Mononuclear cell (primary cell): ENCODE results near the gene CEP120. TPM values are rescaled to one million over a fixed set of nuclear protein-coding genes. Genes with fewer than 3 reads are reported as not detected.
"Not testable (repeated sequence)": the region's sequence is repeated elsewhere in the genome, so short reads cannot be mapped to it uniquely, and the experiment has no call there.

Source experiments
- H3K27me3 ChIP-seq: 2 replicates; pipeline ENCODE4 v1.6.0; 2011; ENCODE audit warnings: low read length, control low read depth; ENCODE audit not compliant: insufficient read depth
- H3K4me1 ChIP-seq: 2 replicates; pipeline ENCODE4 v1.5.1; 2011; ENCODE audit warnings: mild to moderate bottlenecking, low read length, control low read depth; ENCODE audit not compliant: insufficient read depth
- H3K4me3 ChIP-seq: 2 replicates; pipeline ENCODE4 v1.5.1; 2011; ENCODE audit warnings: mild to moderate bottlenecking, low read length, moderate library complexity
- H3K9me3 ChIP-seq: 2 replicates; pipeline ENCODE4 v1.5.1; 2011; ENCODE audit warnings: low read depth, mild to moderate bottlenecking, control low read depth, low read length
- total RNA-seq: library from RNA; depleted of rRNA; stranded (reverse); fragments of >200 nt; gene quantifications from one replicate; pipeline ENCODE4 v1.2.3, GENCODE V29; 2012

CEP120 gene
- total RNA-seq: 61.1 TPM

DNA sequence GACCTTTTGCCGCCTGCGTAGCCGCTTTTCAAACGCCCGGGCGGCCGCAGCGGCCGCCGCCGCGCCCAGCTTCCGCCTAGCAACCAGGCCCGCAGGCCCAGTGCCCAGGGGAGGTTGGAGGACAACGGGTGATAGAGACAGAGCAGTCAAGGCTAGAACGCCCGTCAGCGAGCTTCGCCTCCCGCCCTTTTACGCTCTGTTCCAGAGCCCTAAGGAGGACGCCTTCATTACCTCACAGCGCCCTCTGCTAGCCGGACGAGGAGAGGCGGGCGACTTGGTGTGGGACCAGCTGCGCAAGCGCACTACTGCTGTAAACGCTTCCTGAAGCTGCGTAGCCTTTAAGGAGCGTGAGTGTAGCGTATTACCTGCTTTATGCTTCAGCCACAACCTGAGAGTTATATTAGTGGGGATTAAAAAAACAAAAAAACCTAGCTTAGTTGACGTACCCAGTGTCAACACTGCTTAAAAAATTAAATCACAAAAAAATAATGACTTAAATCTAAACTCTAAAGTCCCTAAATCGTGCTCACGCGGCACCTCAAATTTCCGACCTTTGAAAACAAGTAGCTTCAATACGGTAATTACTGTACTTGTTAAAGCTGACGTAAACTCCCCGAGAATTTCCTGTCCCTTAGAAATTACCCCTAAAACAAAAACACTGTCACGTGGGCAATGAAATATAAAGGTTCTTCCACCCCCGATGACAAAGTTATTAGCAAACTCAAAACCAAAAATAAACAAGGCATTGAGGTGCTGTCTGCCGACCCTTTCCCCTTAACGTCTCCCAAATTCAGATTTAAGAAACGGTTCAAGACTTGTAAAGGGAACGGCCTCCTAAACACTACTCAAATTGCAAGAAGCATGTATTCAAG is at the start of gene CEP120:
Gene CEP120 (minus strand): TSS at position 126 of the 872 bp plus-strand sequence. CDS start 405 bp downstream, outside the sequence.
- no peaks in the 10 kb centered on the region for H3K27me3 ChIP-seq
- H3K9me3 ChIP-seq: no peaks in the 10 kb centered on the region
- H3K4me3 ChIP-seq: peak within 1 kb of the TSS; percentile 83
- H3K4me1 ChIP-seq: peaks cover 51% of the 10 kb centered on the region

DNA sequence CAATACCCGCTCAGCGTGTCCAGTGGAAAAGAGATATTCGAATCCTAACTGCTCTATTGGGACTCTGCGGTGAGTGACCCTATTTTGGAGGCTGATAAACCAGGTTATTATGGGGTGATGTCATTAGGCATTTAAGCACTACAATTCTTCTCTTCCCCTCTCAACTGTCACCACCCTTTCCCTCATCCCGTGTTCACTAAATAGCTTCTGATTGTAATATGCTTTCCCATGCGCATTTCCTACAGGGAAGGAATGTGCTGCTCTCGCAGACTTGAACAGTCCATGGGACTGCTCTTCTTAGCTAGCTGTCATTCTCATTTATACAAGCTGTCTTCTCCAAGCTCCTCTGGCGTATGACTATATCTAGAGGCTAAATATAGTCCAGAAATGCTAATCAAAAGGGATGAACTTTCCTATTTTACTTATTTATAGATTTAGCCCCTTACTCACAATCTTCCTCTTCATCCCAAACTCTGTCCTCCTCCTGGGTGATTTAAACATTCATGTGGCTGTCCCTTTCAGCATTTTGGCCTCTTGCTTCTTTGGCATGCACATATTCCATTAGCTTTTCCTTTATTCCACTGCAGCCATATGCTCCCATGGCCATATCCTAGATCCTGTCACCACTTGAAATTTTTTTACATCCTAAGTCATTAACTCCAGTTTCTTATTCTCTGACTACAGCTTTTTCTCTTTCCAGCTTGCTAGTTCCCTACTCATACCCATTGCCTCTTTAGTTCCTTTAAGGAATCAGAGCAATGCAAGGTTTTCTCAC is 49.1 kb upstream of the CEP120 start:
- H3K9me3 ChIP-seq: no peaks in the 10 kb centered on the region
- H3K4me1 ChIP-seq: no peaks in the 10 kb centered on the region
- H3K27me3 ChIP-seq: peaks cover 4% of the 10 kb centered on the region
- no peak overlapping the region for H3K4me3 ChIP-seq

DNA sequence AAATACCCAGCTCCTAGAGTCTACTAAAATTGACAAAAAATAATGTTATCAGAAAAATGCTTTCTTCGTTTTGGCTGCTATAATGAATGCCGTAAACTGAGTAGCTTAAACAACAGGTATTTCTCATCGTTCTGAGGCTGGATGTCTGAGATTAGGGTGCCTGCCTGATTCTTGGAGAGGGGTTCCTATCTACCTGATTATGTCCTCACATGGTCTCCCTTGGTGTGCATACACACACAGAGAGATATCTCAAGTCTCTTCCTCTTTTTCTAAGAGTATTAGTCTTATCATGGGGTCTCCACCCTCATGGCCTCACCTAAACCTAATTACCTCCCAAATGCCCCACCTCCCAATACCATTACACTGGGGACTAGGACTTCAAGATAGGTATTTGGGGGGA is 48.2 kb upstream of the CEP120 start:
- Histone ChIP-seq H3K4me1 (no peaks in the 10 kb centered on the region), H3K27me3 (peaks cover 4% of the 10 kb centered on the region), H3K4me3 (no peak overlapping the region), H3K9me3 (no peaks in the 10 kb centered on the region)

DNA sequence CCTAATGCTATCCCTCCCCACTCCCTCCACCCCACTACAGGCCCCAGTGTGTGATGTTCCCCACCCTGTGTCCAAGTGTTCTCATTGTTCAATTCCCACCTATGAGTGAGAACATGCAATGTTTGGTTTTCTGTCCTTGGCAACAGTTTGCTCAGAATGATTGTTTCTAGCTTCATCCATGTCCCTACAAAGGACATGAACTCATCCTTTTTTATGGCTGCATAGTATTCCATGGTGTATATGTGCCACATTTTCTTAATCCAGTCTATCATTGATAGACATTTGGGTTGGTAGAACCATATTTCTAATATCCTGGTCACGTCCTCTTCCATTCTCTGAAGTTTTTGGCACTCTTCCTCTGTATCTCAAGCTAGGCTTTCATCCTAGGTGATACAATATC is 43.6 kb upstream of the CEP120 start:
- H3K27me3 ChIP-seq, H3K4me3 ChIP-seq, H3K9me3 ChIP-seq, H3K4me1 ChIP-seq: not testable (repeated sequence)

DNA sequence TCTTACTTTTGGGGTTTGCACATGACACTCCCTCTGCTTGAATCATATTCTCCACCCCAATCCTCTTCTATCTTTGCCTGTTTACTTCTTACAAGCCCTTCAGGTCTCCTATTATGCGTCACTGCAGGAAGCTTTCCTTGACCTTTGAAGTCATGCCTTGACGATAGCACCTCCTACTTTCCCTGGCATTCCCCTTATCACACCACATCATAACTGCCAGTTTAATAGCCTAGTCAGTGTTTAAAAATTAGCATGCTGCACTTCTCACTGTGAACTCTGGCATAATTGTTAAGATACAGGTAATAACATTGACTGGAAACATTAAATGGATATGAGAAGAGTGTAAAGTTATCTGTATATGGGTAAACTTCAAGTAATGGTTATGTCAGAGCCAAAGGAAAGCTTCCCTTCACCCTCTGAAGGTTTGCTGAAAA is 37.1 kb upstream of the CEP120 start:
- Histone ChIP-seq H3K27me3 (no peaks in the 10 kb centered on the region), H3K9me3 (no peaks in the 10 kb centered on the region), H3K4me1 (no peaks in the 10 kb centered on the region), H3K4me3 (no peak overlapping the region)

DNA sequence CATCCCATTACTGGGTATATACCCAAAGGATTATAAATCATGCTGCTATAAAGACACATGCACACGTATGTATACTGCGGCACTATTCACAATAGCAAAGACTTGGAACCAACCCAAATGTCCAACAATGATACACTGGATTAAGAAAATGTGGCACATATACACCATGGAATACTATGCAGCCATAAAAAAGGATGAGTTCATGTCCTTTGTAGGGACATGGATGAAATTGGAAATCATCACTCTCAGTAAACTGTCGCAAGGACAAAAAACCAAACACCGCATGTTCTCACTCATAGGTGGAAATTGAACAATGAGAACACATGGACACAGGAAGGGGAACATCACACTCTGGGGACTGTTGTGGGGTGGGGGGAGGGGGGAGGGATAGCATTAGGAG is 35.8 kb upstream of the CEP120 start:
- H3K4me1 ChIP-seq, H3K9me3 ChIP-seq, H3K27me3 ChIP-seq, H3K4me3 ChIP-seq: not testable (repeated sequence)

DNA sequence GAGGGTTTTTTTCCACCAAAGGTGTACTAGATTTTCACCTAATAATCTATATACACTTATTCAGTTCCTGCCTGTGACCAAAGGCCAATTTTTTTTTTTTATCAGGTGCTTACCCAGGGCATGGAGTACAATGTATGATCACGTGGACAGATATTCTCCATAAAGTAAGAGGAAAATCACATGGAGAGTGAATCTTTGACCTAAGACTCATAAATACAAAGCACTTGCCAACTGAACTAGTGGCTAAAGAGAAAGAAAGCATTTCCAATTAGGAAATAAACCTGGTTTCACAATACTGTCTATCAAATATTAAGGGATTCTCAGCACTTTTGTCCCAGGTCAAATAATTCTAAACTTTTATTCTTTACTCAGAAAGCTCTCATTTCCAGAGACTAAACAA is 33.0 kb upstream of the CEP120 start:
- H3K4me1 ChIP-seq: peaks cover 10% of the 10 kb centered on the region
- no peaks in the 10 kb centered on the region for H3K27me3 ChIP-seq
- H3K4me3 ChIP-seq: no peak overlapping the region
- no peaks in the 10 kb centered on the region for H3K9me3 ChIP-seq

DNA sequence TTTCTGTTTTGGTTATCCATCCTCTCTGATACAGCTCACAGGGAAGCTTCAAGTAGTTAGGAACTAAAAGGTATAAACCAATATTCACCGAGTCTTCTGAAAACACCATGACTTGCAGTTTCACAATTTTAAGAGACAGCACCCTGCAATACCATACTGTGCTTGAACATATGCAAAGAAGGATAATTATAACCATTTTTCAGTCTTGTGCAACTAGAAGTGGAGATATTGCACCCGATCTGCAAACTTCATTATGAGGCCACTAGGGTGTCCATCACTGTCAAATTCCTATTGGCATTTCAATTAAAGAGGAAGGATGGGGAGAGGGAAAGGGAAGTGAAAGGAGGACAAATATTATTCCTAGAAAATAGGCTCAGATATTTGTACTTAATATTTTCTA is 32.4 kb upstream of the CEP120 start:
- peaks cover 10% of the 10 kb centered on the region for H3K4me1 ChIP-seq
- H3K27me3 ChIP-seq: no peaks in the 10 kb centered on the region
- no peaks in the 10 kb centered on the region for H3K9me3 ChIP-seq
- no peak overlapping the region for H3K4me3 ChIP-seq

DNA sequence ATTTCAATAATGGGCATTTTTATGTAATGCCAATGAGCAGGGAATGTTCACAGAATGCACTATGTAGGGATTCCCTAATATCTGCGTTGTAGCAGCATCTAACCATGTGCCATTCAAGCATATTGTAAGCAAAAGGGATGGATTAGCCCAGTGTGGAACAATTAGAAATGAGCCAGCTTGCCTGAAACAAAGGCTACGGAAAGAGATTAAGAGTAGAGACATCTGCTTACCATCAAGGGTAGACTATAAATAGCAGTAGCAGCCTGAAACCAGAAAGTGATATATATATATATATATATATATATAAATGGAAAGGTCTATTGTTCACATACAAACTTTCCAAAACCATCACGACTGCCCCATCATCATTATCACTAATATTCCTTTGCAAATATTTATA is 31.9 kb upstream of the CEP120 start:
- Histone ChIP-seq H3K4me3 (no peak overlapping the region), H3K27me3 (no peaks in the 10 kb centered on the region), H3K4me1 (peaks cover 10% of the 10 kb centered on the region), H3K9me3 (no peaks in the 10 kb centered on the region)

DNA sequence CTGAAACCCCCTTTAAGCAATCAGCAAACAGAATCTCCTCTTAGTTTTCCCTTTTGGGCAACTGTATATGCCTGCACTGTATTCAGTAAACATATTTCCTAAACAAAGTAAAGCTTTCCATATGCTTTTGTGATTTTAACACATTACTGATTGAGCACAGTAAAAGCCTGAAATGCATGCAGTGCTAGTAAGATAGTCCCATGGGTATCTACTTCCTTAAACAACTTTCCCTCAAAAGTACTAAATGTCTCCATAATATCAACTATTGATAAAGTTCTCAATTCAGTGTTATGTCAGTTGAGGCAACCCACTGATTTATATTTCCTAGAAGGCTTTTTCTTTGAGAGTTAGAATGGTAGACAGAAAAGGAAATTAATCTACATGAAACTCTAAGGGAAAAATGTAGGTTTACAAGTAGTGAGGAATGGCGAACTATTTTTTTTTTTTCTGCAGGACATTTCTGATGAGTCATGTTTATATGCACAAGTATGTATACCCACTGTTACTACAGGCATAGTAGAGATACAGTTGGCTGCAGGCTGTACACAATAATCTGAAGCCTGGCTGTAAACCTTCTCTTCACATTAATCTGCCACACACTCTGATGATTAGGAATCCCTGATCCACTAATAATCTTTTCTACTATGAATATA is 31.2 kb upstream of the CEP120 start:
- H3K4me1 ChIP-seq: peaks cover 10% of the 10 kb centered on the region
- H3K27me3 ChIP-seq: no peaks in the 10 kb centered on the region
- no peak overlapping the region for H3K4me3 ChIP-seq
- no peaks in the 10 kb centered on the region for H3K9me3 ChIP-seq

DNA sequence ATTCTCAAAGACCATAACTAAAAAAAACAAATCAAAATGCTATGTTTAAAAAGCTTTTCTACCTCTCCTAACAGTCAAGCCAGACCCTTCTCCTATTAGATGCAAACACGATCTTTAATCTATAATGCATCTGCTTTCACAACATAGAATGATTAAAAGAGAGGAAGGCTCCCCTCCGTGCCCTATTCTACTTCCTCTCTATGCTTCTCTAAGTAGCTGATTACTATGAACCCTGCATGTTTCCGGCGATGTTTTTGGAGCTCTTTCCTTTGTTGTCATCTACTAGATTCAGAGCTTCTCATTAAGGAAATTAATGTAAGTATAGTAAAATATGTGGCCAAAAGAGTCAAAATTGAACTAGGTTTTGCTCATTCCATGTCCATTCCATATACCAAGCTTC is 29.2 kb upstream of the CEP120 start:
- Histone ChIP-seq H3K27me3 (no peaks in the 10 kb centered on the region), H3K9me3 (no peaks in the 10 kb centered on the region), H3K4me3 (no peak overlapping the region), H3K4me1 (peaks cover 10% of the 10 kb centered on the region)

DNA sequence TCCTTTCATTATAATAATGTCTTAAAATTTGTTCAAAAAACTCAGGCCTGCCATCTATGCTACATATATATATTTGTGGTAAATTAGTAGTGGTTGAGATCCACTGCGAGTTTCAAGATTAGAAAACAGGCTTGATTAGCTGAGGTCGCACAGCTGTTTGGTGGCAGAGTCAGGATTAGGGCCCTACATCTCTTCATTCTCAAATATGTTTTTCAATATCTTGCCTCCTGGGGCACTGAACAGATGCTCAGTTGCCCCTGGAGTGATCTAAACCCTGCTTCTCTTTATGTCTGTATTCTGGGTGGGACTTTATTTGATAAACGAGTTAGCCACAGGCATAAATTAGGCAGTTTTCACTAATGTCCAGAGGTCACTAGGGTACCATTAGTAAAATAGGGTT is 27.8 kb upstream of the CEP120 start:
- peaks cover 10% of the 10 kb centered on the region for H3K4me1 ChIP-seq
- H3K9me3 ChIP-seq: no peaks in the 10 kb centered on the region
- H3K4me3 ChIP-seq: no peak overlapping the region
- no peaks in the 10 kb centered on the region for H3K27me3 ChIP-seq

DNA sequence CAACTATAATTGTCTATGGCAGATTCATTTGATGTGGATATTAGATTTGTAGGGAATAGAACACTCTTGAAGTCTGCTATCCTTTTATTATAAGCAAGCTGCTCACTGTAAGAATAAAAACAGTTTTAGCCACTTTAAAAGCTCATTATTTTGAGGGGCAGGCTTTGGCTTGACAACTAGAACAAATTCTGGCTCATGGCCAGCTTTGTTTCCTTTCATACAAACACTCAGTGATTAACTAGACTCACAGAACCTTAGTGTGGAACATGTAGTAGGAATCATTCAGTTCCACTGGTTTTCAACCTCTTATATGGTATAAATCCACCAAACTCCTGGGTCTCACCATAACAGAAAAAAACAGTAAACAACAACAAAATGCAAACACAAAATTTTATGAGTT is 27.4 kb upstream of the CEP120 start:
- no peak overlapping the region for H3K4me3 ChIP-seq
- no peaks in the 10 kb centered on the region for H3K27me3 ChIP-seq
- H3K4me1 ChIP-seq: peaks cover 10% of the 10 kb centered on the region
- H3K9me3 ChIP-seq: no peaks in the 10 kb centered on the region

DNA sequence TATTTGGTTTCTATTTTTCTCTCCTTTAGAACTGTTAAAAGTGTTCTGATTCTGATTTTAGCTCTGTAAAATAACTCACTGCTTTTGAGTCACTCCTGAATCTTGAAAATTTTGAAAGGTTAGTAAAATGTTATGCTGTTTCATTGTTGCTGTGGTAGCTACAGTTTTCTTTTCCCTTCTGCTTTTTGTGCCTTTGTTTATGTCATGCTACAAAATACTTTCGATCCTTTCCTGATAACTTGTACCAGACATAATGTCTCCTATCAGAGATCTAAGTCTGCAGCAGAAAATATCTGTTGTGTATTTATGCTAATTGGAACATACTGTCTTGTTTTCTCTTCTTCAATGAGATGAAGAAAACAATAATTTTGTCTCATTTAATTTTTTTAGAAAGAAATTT is 26.9 kb upstream of the CEP120 start:
- H3K9me3 ChIP-seq: no peaks in the 10 kb centered on the region
- no peak overlapping the region for H3K4me3 ChIP-seq
- H3K27me3 ChIP-seq: no peaks in the 10 kb centered on the region
- peaks cover 9% of the 10 kb centered on the region for H3K4me1 ChIP-seq

DNA sequence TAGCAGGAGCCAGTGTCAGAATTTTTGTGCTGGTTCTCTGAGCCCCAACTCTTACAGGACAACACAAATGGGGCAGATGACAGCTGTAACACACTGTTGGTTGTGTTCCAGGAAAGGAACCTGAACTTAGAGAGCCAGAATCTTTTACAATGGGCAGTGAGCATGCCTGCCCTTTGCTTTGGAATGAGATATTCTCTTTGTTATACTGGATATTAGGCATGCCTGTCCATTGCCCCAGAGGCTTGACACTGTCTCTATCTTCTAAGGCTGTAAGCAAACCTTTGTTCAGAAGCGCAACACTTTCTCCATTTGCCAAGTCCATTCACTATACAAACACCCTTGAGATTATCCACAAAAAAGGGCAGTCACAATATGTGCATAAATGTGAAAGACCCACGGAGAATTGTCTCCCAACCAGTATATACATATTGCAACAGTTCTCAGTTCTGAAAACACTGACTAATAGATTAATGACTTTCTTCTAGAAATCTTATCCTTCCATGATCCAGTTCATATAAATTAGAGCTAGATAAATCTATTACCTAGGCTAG is 26.3 kb upstream of the CEP120 start:
- H3K9me3 ChIP-seq: no peaks in the 10 kb centered on the region
- peaks cover 3% of the 10 kb centered on the region for H3K4me1 ChIP-seq
- H3K27me3 ChIP-seq: no peaks in the 10 kb centered on the region
- no peak overlapping the region for H3K4me3 ChIP-seq
